Stimulated activated CD4-positive, alpha-beta T cell treated with anti-CD3 and anti-CD28 coated beads, Interleukin-15, amount 100 ng/mL, for 24 hours (primary cell): Measurements from ENCODE around the gene NOS3.

Source experiments
- DNase-seq: peaks from one replicate; pipeline ENCODE4 v3.0.0-alpha.2; 2020

The NOS3 gene

DNA sequence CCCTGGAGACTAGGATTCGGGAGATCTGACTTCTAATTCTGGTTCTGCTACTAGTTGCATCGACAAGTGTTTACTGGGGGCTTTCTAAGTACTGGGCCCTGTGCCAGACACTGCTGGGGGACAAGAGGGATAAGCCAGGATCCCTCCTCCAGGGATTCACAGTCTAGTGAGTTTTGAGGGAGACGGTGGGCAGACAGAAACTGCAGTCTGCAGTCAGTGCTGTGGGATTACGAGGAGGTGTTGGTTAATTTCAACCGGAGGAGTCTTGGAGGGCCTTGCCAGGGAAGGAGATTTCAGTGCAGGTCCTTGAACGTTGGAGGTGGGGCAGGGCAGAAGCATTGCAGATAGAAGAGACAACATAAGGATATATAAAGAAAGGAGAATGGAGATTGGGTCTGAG, 9.2 kb upstream of the NOS3 start:
- DNase-seq, result no peak

DNA sequence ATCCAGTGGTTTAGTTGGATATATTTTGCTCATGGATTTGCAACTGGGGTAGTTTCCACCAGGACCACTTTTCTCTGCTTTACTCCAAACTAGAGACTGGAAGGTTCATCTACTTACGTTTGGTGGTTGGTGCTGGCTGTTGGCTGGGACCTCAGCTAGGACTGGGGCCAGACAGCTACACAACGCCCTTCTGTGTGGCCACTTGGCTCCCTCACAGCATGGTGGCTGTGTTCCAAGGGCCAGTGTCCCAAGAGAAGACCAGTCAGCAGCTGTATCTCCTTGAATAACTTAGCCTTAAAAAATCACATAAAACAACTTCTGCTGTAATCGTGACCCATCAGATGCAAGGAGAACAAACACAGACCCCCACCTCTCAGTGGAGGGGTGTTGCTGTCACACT, 8.5 kb upstream of the NOS3 start:
- DNase-seq, result no peak

GRCh38 chr7:150983893-150984368, 6.9 kb upstream of the NOS3 start:
- DNase-seq, result peak; percentile 36

DNA sequence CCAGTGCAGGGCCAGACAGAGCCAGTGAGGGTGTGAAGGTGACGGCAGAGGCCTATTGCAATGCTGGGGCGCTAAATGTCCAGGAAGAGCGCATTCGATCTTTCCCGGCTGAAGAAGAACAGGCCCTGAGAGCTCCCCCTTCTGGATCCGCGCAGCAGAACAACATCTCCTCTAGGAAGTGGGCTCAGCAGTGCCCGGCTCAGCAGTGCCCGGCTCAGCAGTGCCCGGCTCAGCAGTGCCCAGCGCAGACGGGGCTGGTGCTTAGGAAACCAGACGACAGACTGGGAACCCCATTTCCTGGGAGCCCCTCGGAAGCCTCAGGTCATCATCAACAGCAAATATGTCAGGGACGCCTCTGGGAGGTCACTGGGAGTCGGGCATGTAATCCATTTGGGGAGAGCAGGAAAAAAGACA, 4.7 kb upstream of the NOS3 start:
- DNase-seq, result peak; percentile 77

DNA sequence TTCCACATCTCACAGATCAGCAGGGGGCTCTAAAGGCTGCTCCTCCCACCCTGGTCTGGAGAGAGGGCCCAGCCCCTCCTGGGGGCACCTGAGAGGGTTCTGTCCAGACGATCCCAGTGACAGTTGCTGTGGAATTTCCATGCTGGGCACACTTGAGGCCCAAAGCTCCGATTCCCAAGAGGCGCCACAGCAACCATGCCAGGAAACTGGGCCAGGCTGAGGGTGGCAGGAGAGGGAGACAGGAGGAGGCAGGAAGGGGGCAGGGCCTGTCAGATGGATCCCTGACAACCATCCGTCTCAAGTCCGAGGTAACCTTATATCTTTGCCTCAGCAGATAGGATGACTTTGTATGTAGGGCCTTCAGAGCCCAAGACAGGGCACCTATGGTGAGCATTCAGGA, 4.3 kb upstream of the NOS3 start:
- no peak for DNase-seq

DNA sequence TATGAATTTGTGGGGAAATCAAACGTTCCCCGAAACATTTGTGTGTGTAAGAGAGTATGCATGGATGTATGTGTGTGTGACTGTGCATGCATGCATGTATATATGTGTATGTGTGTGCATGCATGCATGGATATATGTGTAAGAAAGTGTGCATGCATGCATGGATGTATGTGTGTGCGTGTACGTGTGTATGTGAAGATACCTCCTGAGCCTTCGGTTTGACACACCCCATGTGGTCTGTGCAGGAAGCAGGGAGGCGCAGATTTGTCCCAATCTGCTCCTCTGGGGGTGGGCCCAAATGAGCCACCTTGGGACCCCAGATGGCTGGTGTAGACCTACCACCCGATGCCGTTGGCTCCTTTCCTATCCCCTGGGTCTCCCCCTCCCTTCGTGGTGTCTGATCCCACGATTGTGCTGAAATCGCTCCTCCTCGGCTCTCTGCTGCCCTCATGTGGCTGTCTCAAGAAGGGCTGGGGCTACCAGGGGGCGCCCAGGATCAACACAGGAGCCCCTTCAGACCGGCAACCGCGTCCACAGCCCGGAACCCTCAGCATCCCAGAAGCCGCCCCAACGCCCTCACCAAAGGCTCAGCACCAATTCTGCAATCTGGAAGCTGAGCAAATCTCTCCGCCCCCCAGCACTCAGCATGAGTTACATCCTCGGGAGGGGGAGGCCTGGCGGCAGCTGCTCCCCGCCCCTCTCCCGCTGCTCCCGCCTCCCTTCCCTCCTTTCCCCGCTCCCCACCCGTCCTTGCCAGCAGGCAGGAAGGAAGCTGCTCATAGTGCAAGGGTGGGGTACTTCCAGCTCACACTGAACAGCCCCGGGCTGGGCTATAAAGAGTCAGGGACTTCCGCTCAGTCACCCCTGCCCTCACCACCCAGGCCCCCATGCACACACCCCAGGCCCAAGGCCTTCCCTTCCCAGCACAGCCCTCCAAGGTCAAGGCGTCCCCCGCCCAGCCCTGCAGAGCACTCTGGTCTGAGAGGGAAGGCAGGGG, 2.3 kb upstream of the NOS3 start:
- peak; percentile 79 for DNase-seq

DNA sequence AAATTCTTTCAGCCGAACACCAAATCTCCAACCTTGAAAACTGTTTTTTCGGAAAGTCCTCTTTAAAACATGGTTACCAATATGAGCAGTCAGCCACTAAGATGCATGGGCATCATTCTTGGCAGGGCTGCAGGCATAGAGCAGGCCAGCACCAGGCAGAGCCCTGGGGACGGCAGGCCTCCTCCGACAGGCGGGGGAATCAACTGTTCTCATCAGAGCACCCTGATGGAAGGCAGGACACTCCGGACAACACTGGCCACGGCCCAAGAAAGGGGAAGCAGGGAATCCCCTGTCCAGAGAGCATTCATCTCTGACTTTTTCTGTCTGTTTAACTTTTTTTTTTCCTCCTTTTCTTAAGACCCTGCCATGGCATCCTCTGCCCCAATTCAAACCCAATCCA, 1.4 kb upstream of the NOS3 start:
- DNase-seq, result no peak

GRCh38 chr7:150992051-150992640, 1.3 kb downstream of the NOS3 start:
- DNase-seq, result no peak

DNA sequence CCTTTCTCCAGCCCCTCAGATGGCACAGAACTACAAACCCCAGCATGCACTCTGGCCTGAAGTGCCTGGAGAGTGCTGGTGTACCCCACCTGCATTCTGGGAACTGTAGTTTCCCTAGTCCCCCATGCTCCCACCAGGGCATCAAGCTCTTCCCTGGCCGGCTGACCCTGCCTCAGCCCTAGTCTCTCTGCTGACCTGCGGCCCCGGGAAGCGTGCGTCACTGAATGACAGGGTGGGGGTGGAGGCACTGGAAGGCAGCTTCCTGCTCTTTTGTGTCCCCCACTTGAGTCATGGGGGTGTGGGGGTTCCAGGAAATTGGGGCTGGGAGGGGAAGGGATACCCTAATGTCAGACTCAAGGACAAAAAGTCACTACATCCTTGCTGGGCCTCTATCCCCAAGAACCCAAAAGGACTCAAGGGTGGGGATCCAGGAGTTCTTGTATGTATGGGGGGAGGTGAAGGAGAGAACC, 2.1 kb downstream of the NOS3 start:
- DNase-seq, result no peak

- no peak for DNase-seq
Observed at GRCh38 chr7:150993511-150993910, 2.7 kb downstream of the NOS3 start.

- DNase-seq, result peak; percentile 48
Observed at GRCh38 chr7:150994141-150994837, 3.5 kb downstream of the NOS3 start.

- DNase-seq, result no peak
Observed at GRCh38 chr7:150994838-150995510, 4.2 kb downstream of the NOS3 start.

DNA sequence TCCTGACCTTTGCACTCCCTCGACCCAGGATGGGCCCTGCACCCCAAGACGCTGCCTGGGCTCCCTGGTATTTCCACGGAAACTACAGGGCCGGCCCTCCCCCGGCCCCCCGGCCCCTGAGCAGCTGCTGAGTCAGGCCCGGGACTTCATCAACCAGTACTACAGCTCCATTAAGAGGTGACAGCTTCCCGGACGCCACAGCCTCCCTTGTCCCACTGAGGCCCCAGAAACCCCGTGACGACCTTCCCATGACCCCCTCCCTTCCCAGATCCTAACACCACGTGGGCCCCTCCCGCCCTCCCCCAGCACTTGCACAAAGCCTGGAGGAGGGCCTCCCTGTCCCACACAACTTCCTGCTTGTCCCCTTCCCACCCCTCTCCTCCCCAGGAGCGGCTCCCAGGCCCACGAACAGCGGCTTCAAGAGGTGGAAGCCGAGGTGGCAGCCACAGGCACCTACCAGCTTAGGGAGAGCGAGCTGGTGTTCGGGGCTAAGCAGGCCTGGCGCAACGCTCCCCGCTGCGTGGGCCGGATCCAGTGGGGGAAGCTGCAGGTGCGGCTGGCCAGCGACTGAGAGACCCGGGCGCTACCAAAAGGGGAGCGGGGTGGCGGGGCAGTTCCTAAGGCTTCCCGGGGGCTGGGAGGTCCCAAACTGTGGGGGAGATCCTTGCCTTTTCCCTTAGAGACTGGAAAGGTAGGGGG, 5.7 kb downstream of the NOS3 start:
- DNase-seq, result no peak

- DNase-seq, result no peak
Observed at GRCh38 chr7:150997075-150997511, 6.3 kb downstream of the NOS3 start.

GRCh38 chr7:150997817-150998216, 7.0 kb downstream of the NOS3 start:
- DNase-seq, result no peak

DNA sequence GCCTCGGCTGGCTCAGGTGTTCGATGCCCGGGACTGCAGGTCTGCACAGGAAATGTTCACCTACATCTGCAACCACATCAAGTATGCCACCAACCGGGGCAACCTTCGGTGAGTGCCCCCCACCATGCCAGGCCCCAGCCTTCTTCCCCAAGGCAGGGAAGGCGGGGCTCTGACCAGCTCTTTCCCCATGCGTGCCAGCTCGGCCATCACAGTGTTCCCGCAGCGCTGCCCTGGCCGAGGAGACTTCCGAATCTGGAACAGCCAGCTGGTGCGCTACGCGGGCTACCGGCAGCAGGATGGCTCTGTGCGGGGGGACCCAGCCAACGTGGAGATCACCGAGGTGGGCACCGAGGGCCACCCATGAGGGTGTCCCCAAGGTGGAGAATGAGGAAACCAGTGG, 7.5 kb downstream of the NOS3 start:
- no peak for DNase-seq

- no peak for DNase-seq
Observed at GRCh38 chr7:150999001-150999400, 8.2 kb downstream of the NOS3 start.

DNA sequence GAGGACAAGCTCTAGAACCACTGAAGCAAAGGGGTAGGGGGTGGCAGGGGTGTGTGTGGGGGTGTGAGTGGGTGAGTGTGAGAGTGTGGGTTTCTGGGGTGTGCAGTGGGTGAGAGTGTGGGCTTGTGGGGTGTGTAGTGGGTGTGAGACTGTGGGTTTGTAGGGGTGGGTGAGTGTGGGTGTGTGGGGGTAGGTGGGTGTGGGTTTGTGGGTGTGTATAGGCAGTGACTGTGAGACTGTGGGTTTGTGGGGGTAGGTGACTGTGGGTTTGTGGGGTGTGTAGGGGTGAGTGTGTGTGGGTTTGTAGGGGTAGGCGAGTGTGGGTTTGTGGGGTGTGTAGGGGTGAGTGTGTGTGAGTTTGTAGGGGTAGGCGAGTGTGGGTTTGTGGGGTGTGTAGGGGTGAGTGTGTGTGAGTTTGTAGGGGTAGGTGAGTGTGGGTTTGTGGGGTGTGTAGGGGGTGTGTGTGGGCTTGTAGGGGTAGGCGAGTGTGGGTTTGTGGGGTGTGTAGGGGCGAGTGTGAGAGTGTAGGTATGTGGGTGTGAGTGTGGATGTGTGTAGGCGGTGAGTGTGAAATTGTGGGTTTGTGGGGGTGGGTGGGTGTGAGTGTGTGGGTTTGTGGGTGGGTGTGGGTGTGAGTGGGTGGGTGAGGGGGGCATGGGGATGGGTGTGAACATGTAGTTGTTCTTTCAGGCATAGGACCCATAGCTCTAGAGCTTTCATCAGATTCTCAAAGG, 8.8 kb downstream of the NOS3 start:
- DNase-seq, result no peak

GRCh38 chr7:151000897-151001495, 10.2 kb downstream of the NOS3 start:
- DNase-seq, result no peak

DNA sequence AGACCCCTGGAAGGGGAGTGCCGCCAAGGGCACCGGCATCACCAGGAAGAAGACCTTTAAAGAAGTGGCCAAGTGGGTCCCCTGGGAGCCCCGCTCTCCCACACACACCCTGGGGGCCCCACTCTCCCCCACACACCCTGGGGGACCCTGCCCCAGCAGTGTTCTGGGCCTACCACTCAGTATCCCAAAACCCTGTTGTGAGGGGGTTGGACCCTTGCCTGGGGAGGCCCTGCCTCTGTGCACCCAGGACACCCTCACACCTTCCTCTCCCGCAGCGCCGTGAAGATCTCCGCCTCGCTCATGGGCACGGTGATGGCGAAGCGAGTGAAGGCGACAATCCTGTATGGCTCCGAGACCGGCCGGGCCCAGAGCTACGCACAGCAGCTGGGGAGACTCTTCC, 10.7 kb downstream of the NOS3 start:
- DNase-seq, result no peak

GRCh38 chr7:151003572-151003971, 12.8 kb downstream of the NOS3 start:
- no peak for DNase-seq
